SU-DHL-6 (cell line): ENCODE results near the gene ITSN2.

Experiments
- H2AFZ ChIP-seq: fragments of 200-600 bp; sonication (generic); 2 replicates; pipeline ENCODE4 v1.6.1; 2014; ENCODE audit warnings: low read depth, mild to moderate bottlenecking, moderate library complexity, mixed read lengths, antibody characterized with exemption, low read length; ENCODE audit not compliant: severe bottlenecking
- H3F3A ChIP-seq: fragments of 200-600 bp; shearing (Covaris generic); 2 replicates; pipeline ENCODE4 v1.6.0; 2016; ENCODE audit warnings: antibody characterized with exemption, mild to moderate bottlenecking; ENCODE audit not compliant: insufficient read depth
- H3K27ac ChIP-seq: fragments of 200-600 bp; sonication (generic); 2 replicates; pipeline ENCODE4 v1.5.1; 2016; ENCODE audit warnings: low read depth, mild to moderate bottlenecking, low read length, moderate library complexity, mixed read lengths
- H3K27me3 ChIP-seq: fragments of 200-600 bp; sonication (generic), shearing (Covaris generic); 2 replicates; pipeline ENCODE4 v1.6.0; 2014; ENCODE audit warnings: mild to moderate bottlenecking, low read length
- H3K36me3 ChIP-seq: fragments of 200-600 bp; sonication (generic); 2 replicates; pipeline ENCODE4 v1.6.1; 2014; ENCODE audit warnings: mild to moderate bottlenecking, low read length, mixed read lengths
- H3K4me2 ChIP-seq: fragments of 300-600, 200-600 bp; shearing (Covaris generic), sonication (generic); 2 replicates; pipeline ENCODE4 v1.6.0; 2014; ENCODE audit warnings: low read length, low read depth, mild to moderate bottlenecking; ENCODE audit not compliant: poor library complexity, severe bottlenecking
- H3K4me3 ChIP-seq: fragments of 200-600 bp; sonication (generic); 2 replicates; pipeline ENCODE4 v1.5.1; 2014; ENCODE audit warnings: antibody characterized with exemption, low read length, mild to moderate bottlenecking, mixed read lengths; ENCODE audit not compliant: insufficient read depth, poor library complexity, severe bottlenecking
- H3K79me2 ChIP-seq: fragments of 200-600 bp; sonication (generic); 2 replicates; pipeline ENCODE4 v1.6.1; 2014; ENCODE audit warnings: mild to moderate bottlenecking, low read length, moderate library complexity; ENCODE audit not compliant: insufficient read depth
- H3K9ac ChIP-seq: fragments of 200-600 bp; sonication (generic); 2 replicates; pipeline ENCODE4 v1.7.0; 2014; ENCODE audit warnings: mild to moderate bottlenecking, low read length
- H3K9me2 ChIP-seq: fragments of 200-600 bp; sonication (generic); replicated peaks from 2 replicates; pipeline ENCODE4 v1.6.1; 2014; ENCODE audit warnings: low read length; ENCODE audit not compliant: insufficient read depth
- H3K9me3 ChIP-seq: fragments of 200-600 bp; sonication (generic); 2 replicates; pipeline ENCODE4 v1.6.1; 2014; ENCODE audit warnings: low read length, mixed read lengths; ENCODE audit not compliant: insufficient read depth
- H4K20me1 ChIP-seq: fragments of 200-600 bp; sonication (generic); 2 replicates; pipeline ENCODE4 v1.6.1; 2014; ENCODE audit warnings: low read depth, mild to moderate bottlenecking, antibody characterized with exemption, low read length, moderate library complexity, mixed read lengths
- EZH2phosphoT487 ChIP-seq: fragments of 200-600 bp; sonication (generic), shearing (Covaris generic); conservative IDR thresholded peaks from 2 replicates; pipeline ENCODE4 v1.6.1; 2018; ENCODE audit warnings: mild to moderate bottlenecking, antibody characterized with exemption, low read length, moderate library complexity, mixed read lengths
- TF ChIP-seq, protein P1 (sequence below): fragments of 200-600 bp; sonication (generic); IDR thresholded peaks from one replicate; pipeline ENCODE4 v1.5.1; 2017; ENCODE audit warnings: antibody characterized with exemption, mild to moderate bottlenecking, low read length, moderate library complexity; ENCODE audit not compliant: insufficient read depth, poor library complexity, severe bottlenecking

Gene ITSN2

DNA sequence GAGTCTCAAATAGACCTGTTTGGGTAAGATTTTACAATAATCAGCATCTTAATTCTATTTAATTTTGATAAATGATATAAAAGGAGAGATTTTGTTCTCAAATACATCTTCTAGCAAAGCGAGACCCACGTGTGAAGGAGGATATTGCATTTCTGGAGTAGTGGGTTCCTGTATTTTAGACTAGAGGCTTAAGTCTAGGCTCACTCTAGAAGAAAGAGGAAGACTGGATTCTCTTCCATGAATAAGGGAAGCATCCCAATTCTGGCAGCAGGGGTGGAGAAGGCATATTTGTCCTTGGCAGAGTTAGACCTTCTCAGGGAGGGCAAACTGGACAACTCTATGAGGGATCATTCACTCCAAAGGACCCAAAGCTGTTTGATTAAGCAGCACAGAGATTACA, 196.7 kb downstream of the ITSN2 start:
- H4K20me1 ChIP-seq, result no peaks in the 10 kb centered on the region
- no peak overlapping the region for H3K4me2 ChIP-seq
- no peaks in the 10 kb centered on the region for H3K79me2 ChIP-seq
- no peak overlapping the region for H3K4me3 ChIP-seq
- H3K9ac ChIP-seq, result no peak overlapping the region
- no peak overlapping the region for H2AFZ ChIP-seq
- TF ChIP-seq EZH2phosphoT487, result no peak
- TF ChIP-seq, protein P1, sequence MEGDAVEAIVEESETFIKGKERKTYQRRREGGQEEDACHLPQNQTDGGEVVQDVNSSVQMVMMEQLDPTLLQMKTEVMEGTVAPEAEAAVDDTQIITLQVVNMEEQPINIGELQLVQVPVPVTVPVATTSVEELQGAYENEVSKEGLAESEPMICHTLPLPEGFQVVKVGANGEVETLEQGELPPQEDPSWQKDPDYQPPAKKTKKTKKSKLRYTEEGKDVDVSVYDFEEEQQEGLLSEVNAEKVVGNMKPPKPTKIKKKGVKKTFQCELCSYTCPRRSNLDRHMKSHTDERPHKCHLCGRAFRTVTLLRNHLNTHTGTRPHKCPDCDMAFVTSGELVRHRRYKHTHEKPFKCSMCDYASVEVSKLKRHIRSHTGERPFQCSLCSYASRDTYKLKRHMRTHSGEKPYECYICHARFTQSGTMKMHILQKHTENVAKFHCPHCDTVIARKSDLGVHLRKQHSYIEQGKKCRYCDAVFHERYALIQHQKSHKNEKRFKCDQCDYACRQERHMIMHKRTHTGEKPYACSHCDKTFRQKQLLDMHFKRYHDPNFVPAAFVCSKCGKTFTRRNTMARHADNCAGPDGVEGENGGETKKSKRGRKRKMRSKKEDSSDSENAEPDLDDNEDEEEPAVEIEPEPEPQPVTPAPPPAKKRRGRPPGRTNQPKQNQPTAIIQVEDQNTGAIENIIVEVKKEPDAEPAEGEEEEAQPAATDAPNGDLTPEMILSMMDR, result no peak
- no peaks in the 10 kb centered on the region for H3K36me3 ChIP-seq
- no peaks in the 10 kb centered on the region for H3F3A ChIP-seq
- no peaks in the 10 kb centered on the region for H3K9me3 ChIP-seq
- no peaks in the 10 kb centered on the region for H3K27me3 ChIP-seq
- no peaks in the 10 kb centered on the region for H3K9me2 ChIP-seq
- no peak overlapping the region for H3K27ac ChIP-seq

DNA sequence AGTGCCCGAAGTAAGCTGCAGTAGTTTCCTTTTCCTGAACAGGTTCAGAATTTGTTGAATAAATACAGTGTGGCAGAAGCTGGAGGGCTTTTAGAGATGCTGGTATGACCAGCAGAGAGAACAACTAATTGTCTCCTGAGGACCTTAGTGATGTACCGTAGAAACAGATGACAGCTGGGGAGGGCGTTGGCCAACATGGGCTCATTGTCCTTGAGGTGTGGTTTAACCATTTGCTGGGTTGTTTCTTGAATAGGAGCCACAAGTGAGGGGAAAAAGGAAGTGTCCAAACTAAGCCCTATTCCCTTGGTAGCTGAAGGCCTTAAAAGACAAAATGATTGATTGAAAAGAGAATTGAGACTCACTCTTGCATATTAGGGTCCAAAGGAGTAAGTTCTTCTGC, 197.2 kb downstream of the ITSN2 start:
- H3F3A ChIP-seq, result no peaks in the 10 kb centered on the region
- no peak for TF ChIP-seq EZH2phosphoT487
- no peaks in the 10 kb centered on the region for H3K36me3 ChIP-seq
- no peak overlapping the region for H3K4me2 ChIP-seq
- H3K9me3 ChIP-seq, result no peaks in the 10 kb centered on the region
- H3K79me2 ChIP-seq, result no peaks in the 10 kb centered on the region
- no peak overlapping the region for H3K4me3 ChIP-seq
- no peaks in the 10 kb centered on the region for H3K27me3 ChIP-seq
- H3K9me2 ChIP-seq, result no peaks in the 10 kb centered on the region
- H3K9ac ChIP-seq, result no peak overlapping the region
- no peak overlapping the region for H2AFZ ChIP-seq
- H4K20me1 ChIP-seq, result no peaks in the 10 kb centered on the region
- H3K27ac ChIP-seq, result no peak overlapping the region

DNA sequence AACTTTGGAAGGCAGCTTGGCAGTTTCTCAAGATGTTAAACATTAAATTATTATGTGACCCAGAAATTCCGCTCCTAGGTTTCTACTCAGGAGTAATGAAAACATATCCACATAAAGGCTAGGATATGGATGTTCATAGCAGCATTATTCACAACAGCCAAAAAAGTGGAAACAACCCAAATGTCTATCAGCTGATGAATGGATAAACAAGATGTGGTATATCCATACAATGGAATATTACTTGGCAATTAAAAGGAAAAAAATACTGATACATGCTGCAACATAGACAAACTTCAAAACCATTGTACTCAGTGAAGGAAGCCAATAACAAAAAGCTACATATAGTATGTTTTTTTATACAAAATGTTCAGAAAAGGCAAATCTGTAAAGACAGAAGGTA, 197.8 kb downstream of the ITSN2 start:
- Histone ChIP-seq H3K27me3 (no peaks in the 10 kb centered on the region), H3K4me3 (no peak overlapping the region), H3F3A (no peaks in the 10 kb centered on the region), H2AFZ (no peak overlapping the region), H3K4me2 (no peak overlapping the region), H3K27ac (no peak overlapping the region), H4K20me1 (no peaks in the 10 kb centered on the region), H3K79me2 (no peaks in the 10 kb centered on the region), H3K9me2 (no peaks in the 10 kb centered on the region), H3K9ac (no peak overlapping the region), H3K9me3 (no peaks in the 10 kb centered on the region), H3K36me3 (no peaks in the 10 kb centered on the region)
- TF ChIP-seq, protein P1, result no peak
- TF ChIP-seq EZH2phosphoT487, result no peak

DNA sequence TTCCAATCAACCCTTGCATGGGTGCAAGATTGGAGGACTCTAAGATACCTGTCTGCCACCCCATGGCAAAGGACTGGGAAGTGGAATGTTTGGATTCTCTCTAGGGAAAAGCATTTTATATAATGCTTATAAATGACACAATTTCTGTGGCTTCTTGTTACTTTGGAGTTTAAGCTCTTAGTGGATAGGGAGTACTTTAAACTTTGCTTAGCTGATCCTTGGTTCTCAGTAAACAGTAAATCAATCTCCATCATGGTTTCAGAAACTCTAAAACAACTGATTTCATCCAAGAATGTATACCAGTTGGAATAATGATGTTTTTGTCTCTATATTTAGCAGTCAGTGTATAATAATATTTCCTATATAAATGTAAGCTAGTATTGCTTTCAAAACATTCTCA, 199.6 kb downstream of the ITSN2 start:
- no peak overlapping the region for H2AFZ ChIP-seq
- H3K9me3 ChIP-seq, result no peaks in the 10 kb centered on the region
- H4K20me1 ChIP-seq, result no peaks in the 10 kb centered on the region
- no peaks in the 10 kb centered on the region for H3F3A ChIP-seq
- H3K79me2 ChIP-seq, result no peaks in the 10 kb centered on the region
- H3K9ac ChIP-seq, result no peak overlapping the region
- H3K9me2 ChIP-seq, result no peaks in the 10 kb centered on the region
- H3K4me2 ChIP-seq, result no peak overlapping the region
- H3K4me3 ChIP-seq, result no peak overlapping the region
- no peaks in the 10 kb centered on the region for H3K27me3 ChIP-seq
- H3K27ac ChIP-seq, result no peak overlapping the region
- TF ChIP-seq, protein P1, result no peak
- no peak for TF ChIP-seq EZH2phosphoT487
- H3K36me3 ChIP-seq, result no peaks in the 10 kb centered on the region
